ENCODE data around the gene NPAS3.
A peak's percentile ranks its signal among the peaks of the same experiment; 100 is the strongest.

Gene NPAS3

GRCh38 chr14:33734387-33734786 lies 795.7 kb downstream of the NPAS3 start:
- TF ChIP-seq CTCF (conservative IDR thresholded peaks at IDR 0.05; ENCODE audit: low read length), result no peak
- H3K4me3 ChIP-seq (ENCODE audit: low read length), result no peak overlapping the region
- DNase-seq (ENCODE audit: low read depth), result no peak

GRCh38 chr14:33736299-33736825 lies 797.7 kb downstream of the NPAS3 start:
- H3K4me3 ChIP-seq (ENCODE audit: low read length), result no peak overlapping the region
- DNase-seq (ENCODE audit: low read depth), result no peak
- TF ChIP-seq CTCF (conservative IDR thresholded peaks at IDR 0.05; ENCODE audit: low read length), result no peak

- H3K4me3 ChIP-seq (ENCODE audit: low read length), result no peak overlapping the region
- TF ChIP-seq CTCF (conservative IDR thresholded peaks at IDR 0.05; ENCODE audit: low read length), result no peak
- DNase-seq (ENCODE audit: low read depth), result no peak
These were observed 798.3 kb downstream of the NPAS3 start for GRCh38 chr14:33736979-33737378.

- TF ChIP-seq CTCF (conservative IDR thresholded peaks at IDR 0.05; ENCODE audit: low read length), result no peak
- no peak overlapping the region for H3K4me3 ChIP-seq (ENCODE audit: low read length)
- peak; percentile 82 for DNase-seq (ENCODE audit: low read depth)
These were observed 798.8 kb downstream of the NPAS3 start for GRCh38 chr14:33737446-33737845.

- DNase-seq (ENCODE audit: low read depth), result no peak
- no peak overlapping the region for H3K4me3 ChIP-seq (ENCODE audit: low read length)
- no peak for TF ChIP-seq CTCF (conservative IDR thresholded peaks at IDR 0.05; ENCODE audit: low read length)
These were observed 799.4 kb downstream of the NPAS3 start for GRCh38 chr14:33738029-33738428.

GRCh38 chr14:33738491-33738890 lies 799.8 kb downstream of the NPAS3 start:
- no peak overlapping the region for H3K4me3 ChIP-seq (ENCODE audit: low read length)
- no peak for TF ChIP-seq CTCF (conservative IDR thresholded peaks at IDR 0.05; ENCODE audit: low read length)
- no peak for DNase-seq (ENCODE audit: low read depth)

- no peak overlapping the region for H3K4me3 ChIP-seq (ENCODE audit: low read length)
- no peak for DNase-seq (ENCODE audit: low read depth)
- no peak for TF ChIP-seq CTCF (conservative IDR thresholded peaks at IDR 0.05; ENCODE audit: low read length)
These were observed 801.9 kb downstream of the NPAS3 start for GRCh38 chr14:33740531-33740930.
